Mesendoderm (in vitro differentiated cells): ENCODE measurements around the gene ZDHHC13.

Experiments used
- DNase-seq: peaks from one replicate; pipeline ENCODE4 v3.0.0; 2013
- H2AK5ac ChIP-seq: 2 replicates; pipeline ENCODE4 v1.6.1; 2013; ENCODE audit warnings: low read length, inconsistent platforms
- H2BK120ac ChIP-seq: 2 replicates; pipeline ENCODE4 v1.6.1; 2013; ENCODE audit warnings: low read depth, mild to moderate bottlenecking, low read length, moderate library complexity, mixed read lengths
- H2BK15ac ChIP-seq: replicated peaks from 2 replicates; pipeline ENCODE4 v1.6.1; 2013; ENCODE audit warnings: low read depth, mild to moderate bottlenecking, moderate library complexity
- H2BK5ac ChIP-seq: 2 replicates; pipeline ENCODE4 v1.6.1; 2013; ENCODE audit warnings: low read length, inconsistent platforms
- H3K18ac ChIP-seq: 2 replicates; pipeline ENCODE4 v1.6.1; 2013; ENCODE audit warnings: mild to moderate bottlenecking, low read length, mixed read lengths
- H3K23ac ChIP-seq: one replicate; pipeline ENCODE4 v1.6.1; 2013; ENCODE audit warnings: low read length
- H3K27ac ChIP-seq: 2 replicates; pipeline ENCODE4 v1.5.1; 2013; ENCODE audit warnings: low read depth, mild to moderate bottlenecking, inconsistent platforms, low read length, moderate library complexity
- H3K27me3 ChIP-seq: 2 replicates; pipeline ENCODE4 v1.6.1; 2013; ENCODE audit warnings: low read length, control low read depth, mild to moderate bottlenecking, inconsistent platforms; ENCODE audit not compliant: insufficient read depth, poor library complexity
- H3K36me3 ChIP-seq: 2 replicates; pipeline ENCODE4 v1.6.1; 2013; ENCODE audit warnings: low read length, inconsistent platforms; ENCODE audit not compliant: control insufficient read depth, insufficient read depth
- H3K4ac ChIP-seq: one replicate; pipeline ENCODE4 v1.6.1; 2013; ENCODE audit warnings: low read depth, mild to moderate bottlenecking, low read length, moderate library complexity
- H3K4me1 ChIP-seq: 2 replicates; pipeline ENCODE4 v1.6.1; 2013; ENCODE audit warnings: low read depth, low read length, inconsistent platforms; ENCODE audit not compliant: control insufficient read depth
- H3K4me2 ChIP-seq: 2 replicates; pipeline ENCODE4 v1.6.1; 2013; ENCODE audit warnings: low read length
- H3K4me3 ChIP-seq: 2 replicates; pipeline ENCODE4 v1.5.1; 2013; ENCODE audit warnings: mild to moderate bottlenecking, low read length
- H3K56ac ChIP-seq: one replicate; pipeline ENCODE4 v1.6.1; 2013; ENCODE audit warnings: low read length
- H3K79me1 ChIP-seq: 2 replicates; pipeline ENCODE4 v1.6.1; 2013; ENCODE audit warnings: low read length, inconsistent platforms
- H3K79me2 ChIP-seq: 2 replicates; pipeline ENCODE4 v1.6.1; 2013; ENCODE audit warnings: mild to moderate bottlenecking, low read length; ENCODE audit not compliant: control insufficient read depth, insufficient read depth
- H3K9ac ChIP-seq: 2 replicates; pipeline ENCODE4 v1.6.1; 2013; ENCODE audit warnings: low read length, inconsistent platforms
- H4K5ac ChIP-seq: one replicate; pipeline ENCODE4 v1.6.1; 2013; ENCODE audit warnings: low read length
- H4K8ac ChIP-seq: one replicate; pipeline ENCODE4 v1.6.1; 2013; ENCODE audit warnings: low read depth, mild to moderate bottlenecking, control low read depth, low read length, moderate library complexity
- WGBS: extraction: QIAGEN DNeasy Blood & Tissue Kit; methylation state at CpG from one replicate; pipeline ENCODE4 v1.1.7; 2013; ENCODE audit warnings: low lambda C conversion rate, missing lambda C conversion rate; ENCODE audit not compliant: insufficient coverage; ENCODE audit errors: extremely low coverage; 5-methylcytosine and 5-hydroxymethylcytosine counted together

ZDHHC13 gene

GRCh38 chr11:19216021-19216420 lies 99.1 kb downstream of the ZDHHC13 start:
- no peak overlapping the region for H3K4me3 ChIP-seq
- H3K36me3 ChIP-seq = no peaks in the 10 kb centered on the region
- H2BK15ac ChIP-seq = no peak overlapping the region
- H2BK5ac ChIP-seq = no peak overlapping the region
- H3K27ac ChIP-seq = no peak overlapping the region
- no peak overlapping the region for H4K5ac ChIP-seq
- no peak overlapping the region for H4K8ac ChIP-seq
- H3K79me1 ChIP-seq = no peaks in the 10 kb centered on the region
- H3K23ac ChIP-seq = no peak overlapping the region
- no peak overlapping the region for H3K4ac ChIP-seq
- no peak overlapping the region for H2BK120ac ChIP-seq
- H3K4me1 ChIP-seq = no peaks in the 10 kb centered on the region
- no peak overlapping the region for H2AK5ac ChIP-seq
- no peak overlapping the region for H3K9ac ChIP-seq
- no peak overlapping the region for H3K56ac ChIP-seq
- no peak overlapping the region for H3K18ac ChIP-seq
- no CpG with 5 or more reads among the region's 4 CpGs for WGBS
- no peaks in the 10 kb centered on the region for H3K27me3 ChIP-seq
- DNase-seq = no peak
- no peaks in the 10 kb centered on the region for H3K79me2 ChIP-seq
- no peak overlapping the region for H3K4me2 ChIP-seq

GRCh38 chr11:19216709-19217374 lies 99.9 kb downstream of the ZDHHC13 start:
- H4K5ac ChIP-seq = no peak overlapping the region
- H2AK5ac ChIP-seq = no peak overlapping the region
- no peak overlapping the region for H2BK15ac ChIP-seq
- no peaks in the 10 kb centered on the region for H3K27me3 ChIP-seq
- no peaks in the 10 kb centered on the region for H3K79me1 ChIP-seq
- H3K4ac ChIP-seq = no peak overlapping the region
- H3K27ac ChIP-seq = no peak overlapping the region
- no peak overlapping the region for H3K9ac ChIP-seq
- no peak overlapping the region for H3K4me3 ChIP-seq
- H3K79me2 ChIP-seq = no peaks in the 10 kb centered on the region
- no peak overlapping the region for H2BK120ac ChIP-seq
- no peak overlapping the region for H3K4me2 ChIP-seq
- no peak overlapping the region for H3K56ac ChIP-seq
- no peak overlapping the region for H2BK5ac ChIP-seq
- H3K23ac ChIP-seq = no peak overlapping the region
- H3K36me3 ChIP-seq = no peaks in the 10 kb centered on the region
- H3K18ac ChIP-seq = no peak overlapping the region
- no peaks in the 10 kb centered on the region for H3K4me1 ChIP-seq
- no CpG with 5 or more reads among the region's 3 CpGs for WGBS
- DNase-seq = no peak
- H4K8ac ChIP-seq = no peak overlapping the region

GRCh38 chr11:19218216-19218615 lies 101.2 kb downstream of the ZDHHC13 start:
- Histone ChIP-seq H3K27me3 (no peaks in the 10 kb centered on the region), H3K4me3 (no peak overlapping the region), H3K36me3 (peaks cover 2% of the 10 kb centered on the region), H4K5ac (no peak overlapping the region), H2BK5ac (no peak overlapping the region), H3K4me2 (no peak overlapping the region), H2BK120ac (no peak overlapping the region), H4K8ac (no peak overlapping the region), H3K9ac (no peak overlapping the region), H3K18ac (no peak overlapping the region), H3K27ac (no peak overlapping the region), H3K56ac (no peak overlapping the region), H3K79me1 (no peaks in the 10 kb centered on the region), H2BK15ac (no peak overlapping the region), H3K4ac (no peak overlapping the region), H3K4me1 (no peaks in the 10 kb centered on the region), H3K79me2 (no peaks in the 10 kb centered on the region), H3K23ac (no peak overlapping the region), H2AK5ac (no peak overlapping the region)
- DNase-seq = no peak
- WGBS = no CpG with 5 or more reads among the region's 3 CpGs

GRCh38 chr11:19218786-19219460 lies 102.0 kb downstream of the ZDHHC13 start:
- Histone ChIP-seq H3K27me3 (no peaks in the 10 kb centered on the region), H3K36me3 (peaks cover 4% of the 10 kb centered on the region), H3K79me2 (no peaks in the 10 kb centered on the region), H2AK5ac (no peak overlapping the region), H3K23ac (no peak overlapping the region), H3K4me2 (no peak overlapping the region), H2BK15ac (no peak overlapping the region), H3K4me1 (no peaks in the 10 kb centered on the region), H3K4ac (no peak overlapping the region), H3K9ac (no peak overlapping the region), H3K27ac (no peak overlapping the region), H4K8ac (no peak overlapping the region), H3K79me1 (no peaks in the 10 kb centered on the region), H3K18ac (no peak overlapping the region), H2BK120ac (no peak overlapping the region), H3K4me3 (no peak overlapping the region), H4K5ac (no peak overlapping the region), H2BK5ac (no peak overlapping the region), H3K56ac (no peak overlapping the region)
- WGBS = no CpG with 5 or more reads among the region's 15 CpGs
- peak; percentile 13 for DNase-seq

- Histone ChIP-seq H3K36me3 (peaks cover 6% of the 10 kb centered on the region), H3K4me3 (no peak overlapping the region), H3K4me2 (no peak overlapping the region), H3K9ac (peak overlapping the region; percentile 3), H3K27me3 (no peaks in the 10 kb centered on the region), H3K27ac (no peak overlapping the region), H2AK5ac (no peak overlapping the region), H2BK5ac (peak overlapping the region; percentile 24), H2BK120ac (no peak overlapping the region), H3K4ac (peak overlapping the region; percentile 88), H4K5ac (no peak overlapping the region), H3K23ac (no peak overlapping the region), H3K79me2 (no peaks in the 10 kb centered on the region), H2BK15ac (no peak overlapping the region), H3K56ac (peak overlapping the region; percentile 38), H4K8ac (no peak overlapping the region), H3K18ac (peak overlapping the region; percentile 43), H3K4me1 (no peaks in the 10 kb centered on the region), H3K79me1 (no peaks in the 10 kb centered on the region)
- WGBS = no CpG with 5 or more reads among the region's 3 CpGs
- DNase-seq = peak; percentile 88
These were observed 104.1 kb downstream of the ZDHHC13 start for GRCh38 chr11:19220903-19221724.
